Liver (tissue), 9 donors: ENCODE results near the gene UNC93A. TPM values are rescaled to one million over a fixed set of nuclear protein-coding genes. Genes with fewer than 3 reads are reported as not detected.

Source experiments
- DNase-seq: peaks from one replicate; pipeline ENCODE4 v3.0.0-alpha.2; 2017; ENCODE audit warnings: low spot score
- H3K27ac ChIP-seq, 2 donors: one replicate each; pipeline ENCODE4 v1.7.0; 2013; ENCODE audit warnings: inconsistent platforms in 2 of 2, low read length in 2 of 2, control low read depth in 1 of 2, low read depth in 1 of 2, mild to moderate bottlenecking in 1 of 2
- H3K27me3 ChIP-seq, 4 donors: one replicate each; pipeline versions ENCODE4 v1.6.1 to v1.7.0; 2013; ENCODE audit warnings: low read length in 3 of 4, inconsistent platforms in 1 of 4, mild to moderate bottlenecking in 1 of 4, moderate library complexity in 1 of 4; ENCODE audit not compliant: control insufficient read depth in 4 of 4, insufficient read depth in 4 of 4
- H3K36me3 ChIP-seq, 4 donors: one replicate each; pipeline versions ENCODE4 v1.6.1 to v1.7.0; 2013; ENCODE audit warnings: low read length in 3 of 4, mild to moderate bottlenecking in 3 of 4, low read depth in 1 of 4, moderate library complexity in 1 of 4; ENCODE audit not compliant: control insufficient read depth in 4 of 4, insufficient read depth in 3 of 4
- H3K4me1 ChIP-seq, 4 donors: one replicate each; pipeline versions ENCODE4 v1.6.1 to v1.7.0; 2013; ENCODE audit warnings: low read length in 3 of 4, mild to moderate bottlenecking in 3 of 4, moderate library complexity in 1 of 4; ENCODE audit not compliant: control insufficient read depth in 4 of 4, insufficient read depth in 4 of 4
- H3K4me3 ChIP-seq, 3 donors: one replicate each; pipeline versions ENCODE4 v1.6.1 to v1.7.0; 2013; ENCODE audit warnings: low read length in 3 of 3, control low read depth in 1 of 3, low read depth in 1 of 3, mild to moderate bottlenecking in 1 of 3
- H3K9ac ChIP-seq, 2 donors: one replicate each; pipeline ENCODE4 v1.7.0; 2013; ENCODE audit warnings: low read length in 2 of 2, mild to moderate bottlenecking in 2 of 2, moderate library complexity in 2 of 2, control low read depth in 1 of 2, low read depth in 1 of 2
- H3K9me3 ChIP-seq, 4 donors: one replicate each; pipeline versions ENCODE4 v1.6.1 to v1.7.0; 2013; ENCODE audit warnings: low read length in 3 of 4; ENCODE audit not compliant: control insufficient read depth in 4 of 4
- ATF3 ChIP-seq: IDR thresholded peaks from 2 replicates; pipeline ENCODE4 v1.6.1; 2016; ENCODE audit warnings: antibody characterized with exemption
- CTCF ChIP-seq: fragments of 150-350 bp; IDR thresholded peaks from 2 replicates; pipeline ENCODE4 v1.5.1; 2017; ENCODE audit warnings: improper control_type of control experiment, low read depth, low read length; ENCODE audit not compliant: missing input control
- EGR1 ChIP-seq, 2 donors: IDR thresholded peaks; 2 replicates each; pipeline ENCODE4 v1.6.1; 2016 to 2018; ENCODE audit warnings: antibody characterized with exemption in 2 of 2, low read depth in 2 of 2
- FOXA1 ChIP-seq: IDR thresholded peaks from 2 replicates; pipeline ENCODE4 v1.6.1; 2016; ENCODE audit warnings: antibody characterized with exemption
- FOXA2 ChIP-seq: IDR thresholded peaks from 2 replicates; pipeline ENCODE4 v1.6.1; 2016; ENCODE audit warnings: antibody characterized with exemption
- GABPA ChIP-seq, 2 donors: IDR thresholded peaks in 1 of 2; conservative IDR thresholded peaks in 1 of 2; 2 replicates each; pipeline ENCODE4 v1.6.1; 2016; ENCODE audit warnings: antibody characterized with exemption in 2 of 2, mild to moderate bottlenecking in 1 of 2, moderate library complexity in 1 of 2
- HNF4A ChIP-seq, 2 donors: conservative IDR thresholded peaks; 2 replicates each; pipeline ENCODE4 v1.6.1; 2016; ENCODE audit warnings: antibody characterized with exemption in 2 of 2, mild to moderate bottlenecking in 2 of 2
- HNF4G ChIP-seq: IDR thresholded peaks from 2 replicates; pipeline ENCODE4 v1.6.1; 2016; ENCODE audit warnings: antibody characterized with exemption
- JUND ChIP-seq, 2 donors: IDR thresholded peaks; 2 replicates each; pipeline ENCODE4 v1.6.1; 2016; ENCODE audit warnings: antibody characterized with exemption in 2 of 2
- MAX ChIP-seq: IDR thresholded peaks from 2 replicates; pipeline ENCODE4 v1.6.1; 2016; ENCODE audit warnings: antibody characterized with exemption
- NR2F2 ChIP-seq: IDR thresholded peaks from 2 replicates; pipeline ENCODE4 v1.6.1; 2016; ENCODE audit warnings: antibody characterized with exemption
- RAD21 ChIP-seq, 2 donors: IDR thresholded peaks; 2 replicates each; pipeline ENCODE4 v1.6.1; 2016; ENCODE audit warnings: antibody characterized with exemption in 2 of 2, mild to moderate bottlenecking in 2 of 2
- REST ChIP-seq: IDR thresholded peaks from 2 replicates; pipeline ENCODE4 v1.6.1; 2016; ENCODE audit warnings: antibody characterized with exemption, mild to moderate bottlenecking
- RXRA ChIP-seq, 2 donors: IDR thresholded peaks; 2 replicates each; pipeline ENCODE4 v1.6.1; 2017 to 2018; ENCODE audit warnings: antibody characterized with exemption in 2 of 2, mild to moderate bottlenecking in 1 of 2
- SP1 ChIP-seq: IDR thresholded peaks from 2 replicates; pipeline ENCODE4 v1.6.1; 2018; ENCODE audit warnings: antibody characterized with exemption, mild to moderate bottlenecking
- TAF1 ChIP-seq: conservative IDR thresholded peaks from 2 replicates; pipeline ENCODE4 v1.6.1; 2016; ENCODE audit warnings: antibody characterized with exemption, mild to moderate bottlenecking
- YY1 ChIP-seq: IDR thresholded peaks from 2 replicates; pipeline ENCODE4 v1.6.1; 2016; ENCODE audit warnings: antibody characterized with exemption, mild to moderate bottlenecking
- ZBTB33 ChIP-seq: IDR thresholded peaks from 2 replicates; pipeline ENCODE4 v1.6.1; 2016; ENCODE audit warnings: antibody characterized with exemption
- WGBS: extraction: QIAGEN DNeasy Blood & Tissue Kit; methylation state at CpG from one replicate; pipeline ENCODE4 v1.1.7; 2013; 5-methylcytosine and 5-hydroxymethylcytosine counted together
- polyA plus RNA-seq, 2 donors: library from polyadenylated mRNA; stranded (reverse) in 1 of 2; unstranded in 1 of 2; fragments of 200-250 nt in 1 of 2; fragments of >200 nt in 1 of 2; fragmentation: Nextera tagmentation in 1 of 2; extraction: Ambion mirVana in 1 of 2; gene quantifications; one replicate each; pipeline versions ENCODE4 v1.2.1 to v1.2.3, GENCODE V29; 2013 to 2015
- total RNA-seq, 2 donors: library from RNA; depleted of rRNA; stranded (reverse); fragments of >200 nt; gene quantifications; one replicate each; pipeline ENCODE4 v1.2.3, GENCODE V29; 2014
- donor health status: healthy.
- donor health status: healthy.
- donor health status: healthy.
- donor health status: healthy.
- donor health status: healthy.

The UNC93A gene
- total and polyA plus RNA-seq, 4 donors: 0.79 to 14.0 (median 4.6) TPM

- no peak for TF ChIP-seq MAX
- TF ChIP-seq HNF4A (conservative IDR thresholded peaks at IDR 0.05): no peak
- no peak for TF ChIP-seq JUND (IDR thresholded peaks at IDR 0.05)
- TF ChIP-seq NR2F2: no peak
- TF ChIP-seq EGR1 (IDR thresholded peaks at IDR 0.05; ENCODE audit: low read depth in 2 of 2): no peak
- no peak for TF ChIP-seq FOXA2
- no peak for TF ChIP-seq REST
- no peak for TF ChIP-seq HNF4G
- no peak for TF ChIP-seq TAF1
- no peak for TF ChIP-seq FOXA1
- no peak for TF ChIP-seq GABPA (IDR thresholded peaks at IDR 0.05 in 1 of 2, conservative IDR thresholded peaks at IDR 0.05 in 1 of 2)
- TF ChIP-seq RAD21 (IDR thresholded peaks at IDR 0.05): no peak
- no peak for TF ChIP-seq ATF3
- TF ChIP-seq ZBTB33: no peak
- TF ChIP-seq CTCF: no peak
- no peak for TF ChIP-seq YY1
- no peak for TF ChIP-seq RXRA (IDR thresholded peaks at IDR 0.05)
- TF ChIP-seq SP1: no peak
- WGBS: 81% methylated on average over 11 of the region's 11 CpGs
- Histone ChIP-seq H3K4me1 (peaks cover 6 to 21% (median 11%) of the 10 kb centered on the region in 4 donors), H3K27ac (no peak overlapping the region), H3K27me3 (no peaks in the 10 kb centered on the region), H3K9ac (no peak overlapping the region), H3K36me3 (no peaks in the 10 kb centered on the region), H3K4me3 (no peak overlapping the region), H3K9me3 (no peaks in the 10 kb centered on the region)
- no peak for DNase-seq
These were observed 18.3 kb upstream of the UNC93A start for GRCh38 chr6:167272696-167273379.
